ENCODE results near the gene SLC41A1.

SLC41A1 gene

GRCh38 chr1:205817988-205818387 lies 5.0 kb upstream of the SLC41A1 start:
- no peak for FAIRE-seq

DNA sequence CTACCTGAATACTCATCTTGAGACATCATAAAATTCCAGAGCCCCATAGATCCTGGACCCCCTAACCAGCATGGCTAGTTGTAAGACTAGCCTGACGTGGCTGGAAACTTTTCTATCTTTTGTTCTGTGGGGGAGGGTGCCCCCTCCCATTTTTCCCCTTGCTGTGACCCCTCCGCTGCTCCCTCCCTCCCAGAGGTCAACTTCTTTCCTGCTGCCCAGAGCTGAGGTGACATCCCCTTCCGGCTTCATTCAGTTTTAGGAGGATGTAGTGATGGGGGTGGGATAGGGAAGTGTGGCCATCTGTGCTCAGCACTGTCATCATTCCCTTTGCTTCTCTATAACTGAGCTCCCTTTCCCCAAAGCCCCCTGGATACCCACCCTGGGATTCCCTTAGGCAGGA lies 4.4 kb upstream of the SLC41A1 start:
- no peak for FAIRE-seq

- FAIRE-seq, result no peak
Observed at GRCh38 chr1:205813755-205814058, 709 bp upstream of the SLC41A1 start.

DNA sequence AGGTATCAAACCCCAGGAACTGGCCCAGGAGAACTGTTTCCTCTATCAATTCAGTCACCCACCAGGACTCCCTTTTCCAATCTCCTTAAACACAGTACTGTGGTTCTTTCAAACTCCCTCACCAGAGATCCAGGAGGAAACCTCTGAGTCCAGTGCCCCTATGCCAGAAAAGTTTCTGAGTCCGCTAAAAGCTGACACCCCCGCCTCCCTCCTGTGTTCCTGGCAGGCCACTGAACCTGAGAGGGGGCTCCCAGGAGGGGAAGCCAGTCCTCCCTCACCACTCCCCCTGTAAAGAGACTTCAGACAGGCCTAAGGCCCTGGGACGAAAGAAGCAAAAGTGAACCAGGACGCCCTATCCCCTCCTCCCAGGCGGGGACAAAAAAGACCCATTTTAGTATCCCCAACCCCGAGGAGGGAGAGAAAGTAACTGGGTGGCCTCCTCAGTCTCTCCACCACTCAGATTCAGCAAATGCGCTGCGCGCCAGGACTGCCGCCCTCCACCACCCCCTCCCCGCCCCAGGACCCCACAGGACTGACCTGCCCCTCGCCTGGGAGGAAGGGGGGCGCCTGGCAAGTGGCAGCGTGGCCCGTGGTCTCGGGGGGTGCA lies 624 bp downstream of the SLC41A1 start:
- no peak for FAIRE-seq

DNA sequence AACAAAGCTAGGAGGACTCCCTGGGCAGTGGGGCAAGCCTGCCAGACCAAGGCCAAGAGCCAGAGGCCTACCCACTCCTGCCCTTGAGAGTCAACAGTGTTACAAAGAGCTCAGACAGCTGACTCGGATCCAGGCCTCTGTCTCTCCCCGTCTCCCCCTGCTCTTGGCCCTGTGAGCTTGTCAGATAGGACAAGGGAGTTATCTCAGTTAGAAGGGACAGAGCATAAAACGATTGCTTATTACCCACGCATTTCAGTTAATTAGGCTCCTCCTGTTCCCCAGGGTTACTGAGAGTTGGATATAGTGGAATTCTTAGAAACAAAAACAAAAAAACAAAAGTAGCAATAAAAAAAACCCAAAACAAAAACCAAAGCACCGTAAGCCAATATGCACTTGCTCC lies 1.3 kb downstream of the SLC41A1 start:
- FAIRE-seq, result no peak

DNA sequence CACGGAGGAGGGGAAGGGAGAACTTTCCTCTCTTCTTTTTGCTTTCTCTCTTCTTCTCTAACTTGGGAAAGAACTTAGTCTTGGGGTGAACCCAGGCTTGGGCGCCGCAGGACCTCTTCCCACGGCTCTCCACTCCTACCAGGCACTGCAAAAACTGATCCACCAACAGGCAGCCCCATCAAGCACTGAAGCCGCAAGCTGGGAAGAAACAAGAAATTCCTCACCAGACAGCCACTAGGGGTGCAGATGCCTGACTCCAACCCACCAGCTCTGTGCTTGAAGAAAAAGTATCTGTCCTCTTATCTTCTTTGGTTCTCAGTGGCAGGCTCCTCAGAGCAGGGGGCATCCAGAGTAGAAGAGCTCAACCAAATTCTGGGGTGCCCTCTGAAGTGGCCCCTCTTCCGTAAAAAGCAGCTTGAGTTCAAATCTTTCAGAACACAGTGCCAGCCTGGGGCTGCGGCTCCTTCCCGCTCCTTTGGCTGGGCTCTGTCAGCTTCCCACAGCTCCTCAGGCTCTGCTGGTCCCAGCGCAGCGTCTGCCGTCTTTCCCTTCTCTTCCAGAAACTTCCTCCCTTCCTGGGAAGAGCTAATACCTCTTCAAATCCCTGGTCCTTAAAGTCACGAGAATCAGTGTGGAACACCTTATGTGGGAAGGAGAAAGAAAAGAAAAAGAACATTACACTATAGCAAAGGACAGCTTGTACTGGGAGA lies 2.4 kb downstream of the SLC41A1 start:
- no peak for FAIRE-seq

GRCh38 chr1:205809942-205810345 lies 3.1 kb downstream of the SLC41A1 start:
- FAIRE-seq, result no peak

GRCh38 chr1:205809469-205809868 lies 3.5 kb downstream of the SLC41A1 start:
- no peak for FAIRE-seq

DNA sequence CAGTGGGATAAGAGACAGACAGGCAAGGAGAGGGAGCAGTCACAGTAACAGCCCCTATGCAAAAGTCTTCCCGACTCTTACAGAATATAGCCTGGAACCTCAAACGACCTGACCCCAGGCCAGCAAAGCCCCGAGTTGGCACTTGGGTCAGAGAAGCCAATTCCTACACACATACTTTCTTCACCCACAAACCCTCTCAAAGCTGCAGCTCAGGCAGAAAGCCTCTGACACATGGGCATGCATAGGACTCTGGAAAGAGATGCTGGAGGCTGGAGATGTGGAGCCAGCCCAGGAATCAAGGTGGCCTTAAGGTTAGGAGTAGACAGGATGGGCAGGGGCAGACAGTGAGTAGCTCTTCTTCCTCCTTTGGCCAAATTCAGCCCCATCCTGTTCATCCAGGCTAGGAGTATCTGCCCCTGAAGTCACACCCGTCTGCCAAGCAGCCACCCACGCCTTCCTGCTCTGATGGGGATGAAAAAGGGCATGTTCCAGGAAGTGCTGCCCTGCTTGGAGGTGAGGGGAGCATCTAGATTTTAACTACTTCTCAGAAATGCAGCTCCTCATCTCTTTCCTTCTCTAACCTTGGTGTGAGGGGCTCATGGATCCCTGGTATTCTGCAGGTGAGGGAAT lies 7.8 kb downstream of the SLC41A1 start:
- no peak for FAIRE-seq

- FAIRE-seq, result no peak
Observed at GRCh38 chr1:205804605-205805004, 8.4 kb downstream of the SLC41A1 start.

DNA sequence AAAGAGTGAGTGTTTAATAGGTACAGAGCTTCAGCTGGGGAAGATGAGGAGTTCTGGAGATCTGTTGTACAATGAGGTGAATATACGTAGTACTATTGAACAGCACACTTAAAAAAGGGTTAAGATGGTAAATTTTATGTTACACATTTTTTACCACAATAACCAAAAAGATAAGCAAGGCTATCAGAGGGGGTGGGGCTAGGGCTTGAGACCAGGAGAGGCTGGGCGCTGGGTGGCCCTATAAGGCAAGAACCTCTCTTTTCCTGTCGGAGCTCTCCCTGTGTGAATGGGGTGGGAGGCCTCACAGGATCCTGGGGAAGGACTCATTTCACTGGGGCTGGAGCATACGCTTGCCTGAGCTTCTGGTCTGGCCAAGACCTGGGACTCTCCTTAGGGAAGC lies 9.0 kb downstream of the SLC41A1 start:
- no peak for FAIRE-seq

GRCh38 chr1:205802060-205802459 lies 10.9 kb downstream of the SLC41A1 start:
- FAIRE-seq, result no peak

DNA sequence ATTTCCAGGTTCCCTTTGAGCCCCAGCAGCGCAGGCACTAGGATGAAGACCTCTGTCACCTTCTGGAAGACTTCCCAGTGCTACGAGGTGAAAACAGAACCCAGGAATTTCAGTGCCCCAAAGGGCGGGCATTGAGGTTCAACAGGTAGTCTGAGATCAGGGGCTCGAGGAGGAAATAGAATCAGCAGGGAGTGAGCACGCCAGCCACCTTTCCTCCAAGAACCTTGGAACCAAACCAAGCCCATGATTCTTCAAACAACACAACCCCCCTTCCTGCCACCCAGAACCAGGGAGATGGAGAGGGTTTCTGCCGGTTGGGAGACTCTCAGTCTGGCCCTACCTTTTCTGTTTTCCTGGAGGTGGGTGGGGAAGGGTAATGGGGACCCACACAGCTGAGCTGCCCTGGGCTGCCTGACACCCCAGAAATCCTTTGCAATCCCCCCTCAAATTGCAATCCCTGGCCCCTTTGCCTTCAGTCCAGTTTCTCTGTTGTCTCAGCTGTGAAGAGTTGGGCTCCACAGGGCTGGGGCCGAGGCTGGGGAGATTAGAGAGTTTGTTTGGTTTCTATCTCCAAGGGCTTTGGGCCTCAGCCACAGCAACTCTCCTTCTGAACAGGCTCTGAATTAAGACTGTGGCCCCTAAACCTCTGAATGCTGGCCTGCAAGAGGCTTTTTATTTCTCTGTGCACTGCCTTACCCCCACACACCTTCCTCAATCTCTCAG lies 11.9 kb downstream of the SLC41A1 start:
- no peak for FAIRE-seq

DNA sequence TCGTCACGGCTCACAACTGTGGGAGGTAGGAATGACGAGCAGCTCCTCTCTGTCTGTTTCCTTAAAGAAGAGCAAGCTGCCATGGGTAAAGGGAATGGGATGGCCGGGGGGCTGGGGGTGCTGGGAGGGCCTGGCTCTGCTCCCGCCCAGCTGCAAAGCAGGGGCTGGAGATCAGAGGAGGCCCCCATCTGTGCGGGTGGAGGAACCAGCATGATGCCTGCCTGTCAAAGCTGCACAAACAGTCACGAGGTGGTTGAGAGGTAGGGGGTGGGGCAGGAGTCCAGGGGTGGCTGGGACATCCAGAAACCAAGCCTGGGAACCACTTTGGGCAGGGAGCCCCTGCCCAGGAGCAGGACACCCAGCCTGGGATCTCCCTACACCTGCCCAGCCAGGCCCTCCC lies 12.6 kb downstream of the SLC41A1 start:
- FAIRE-seq, result no peak

DNA sequence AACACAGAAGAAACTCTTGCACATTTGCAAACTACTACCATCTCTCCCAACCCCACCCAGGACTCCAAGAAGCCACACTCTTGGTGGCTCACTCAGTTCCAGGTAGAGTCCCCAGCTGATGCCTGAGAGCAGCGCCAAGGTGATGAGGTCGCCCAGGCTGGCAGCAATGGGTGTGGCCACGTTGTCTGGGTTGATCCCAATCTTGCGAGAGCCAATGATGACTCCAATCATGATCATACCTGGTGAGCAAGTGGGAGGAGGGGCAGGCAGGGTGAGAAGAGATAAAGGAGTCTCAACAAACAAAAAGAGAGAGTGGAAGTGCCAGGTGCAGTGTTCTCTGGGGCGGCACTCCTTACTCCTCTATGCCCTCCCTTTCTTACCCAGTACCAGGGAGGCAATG lies 14.4 kb downstream of the SLC41A1 start:
- no peak for FAIRE-seq

- no peak for FAIRE-seq
Observed at GRCh38 chr1:205797168-205797567, 15.8 kb downstream of the SLC41A1 start.

GRCh38 chr1:205794011-205794730 lies 18.8 kb downstream of the SLC41A1 start:
- no peak for FAIRE-seq

- no peak for FAIRE-seq
Observed at GRCh38 chr1:205792961-205793673, 19.9 kb downstream of the SLC41A1 start.

DNA sequence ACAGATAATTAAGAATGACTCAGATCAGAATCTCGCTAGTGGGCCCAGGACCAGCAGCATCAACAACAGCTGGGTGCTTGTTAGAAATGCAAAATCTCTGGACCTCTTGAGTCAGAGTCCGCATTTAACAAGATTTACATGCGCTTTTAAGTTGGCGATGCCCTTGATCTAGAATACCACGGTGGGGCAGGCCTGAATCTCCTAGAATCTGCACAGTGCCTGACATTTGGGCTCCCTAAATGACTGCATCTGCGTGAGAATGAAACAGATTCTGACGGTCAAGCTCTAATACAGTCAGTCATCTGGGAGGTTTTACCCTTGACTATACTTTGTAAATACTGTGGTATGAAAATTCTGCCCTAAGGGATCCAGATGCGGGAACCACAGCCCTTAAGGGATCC lies 20.5 kb downstream of the SLC41A1 start:
- FAIRE-seq, result no peak

- FAIRE-seq, result no peak
Observed at GRCh38 chr1:205791568-205792180, 21.3 kb downstream of the SLC41A1 start.

DNA sequence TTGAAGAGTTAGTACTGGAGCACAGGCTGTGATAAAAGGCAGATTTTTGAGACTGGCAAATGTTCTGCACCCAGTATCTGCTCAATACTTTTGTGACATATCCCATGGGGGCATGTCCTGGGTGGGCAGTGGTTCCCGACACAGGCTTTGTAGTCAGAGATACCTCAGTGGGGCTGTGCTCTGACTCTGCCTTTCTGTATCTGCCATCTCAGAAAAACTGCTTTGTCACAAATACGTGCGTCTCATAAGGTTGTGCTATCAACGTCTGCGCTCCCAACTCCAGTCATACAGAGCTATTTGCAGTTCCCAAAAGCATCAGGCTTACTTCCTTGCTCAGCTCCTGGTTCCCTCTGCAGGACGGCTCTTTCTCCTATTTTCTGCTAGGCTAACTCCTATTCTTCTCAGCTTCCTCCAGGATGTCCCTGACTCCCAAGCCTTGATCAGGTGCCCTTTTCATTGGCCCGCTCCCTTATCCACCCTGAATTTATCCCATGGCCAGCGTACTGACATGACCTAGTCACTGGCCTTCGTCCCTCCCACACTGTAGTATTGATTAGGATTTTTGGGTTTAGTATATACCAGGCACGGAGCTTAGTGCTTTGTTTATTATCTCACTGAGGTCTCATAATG lies 25.6 kb downstream of the SLC41A1 start:
- FAIRE-seq, result no peak

DNA sequence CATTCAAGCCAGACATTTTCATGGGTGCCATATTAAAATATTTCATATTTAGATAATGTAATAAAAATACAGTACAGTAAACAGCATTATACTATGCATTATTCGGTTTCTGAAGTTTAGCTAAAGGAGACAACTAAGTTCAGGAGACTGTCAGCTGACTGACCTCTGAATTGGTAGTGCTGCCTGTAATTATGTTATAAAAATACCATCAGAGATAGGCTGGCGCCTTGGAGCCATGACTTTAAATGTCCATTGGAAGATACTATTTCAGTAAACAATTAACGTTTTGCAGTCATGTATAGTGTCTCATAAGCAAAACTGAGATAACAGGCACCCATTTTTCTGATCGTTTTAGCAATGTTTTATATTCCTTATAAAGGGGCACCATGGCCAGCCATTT lies 26.4 kb downstream of the SLC41A1 start:
- no peak for FAIRE-seq
